Neuronal stem cell (in vitro differentiated cells): ENCODE results near the gene HIBADH.

Experiments used
- DNase-seq: peaks from one replicate; pipeline ENCODE4 v3.0.0-alpha.2; 2013; ENCODE audit warnings: low spot score
- H2AFZ ChIP-seq: one replicate; pipeline ENCODE4 v1.6.1; 2013; ENCODE audit warnings: mild to moderate bottlenecking, low read length, inconsistent platforms
- H2AK5ac ChIP-seq: 2 replicates; pipeline ENCODE4 v1.6.1; 2013; ENCODE audit warnings: low read depth, mild to moderate bottlenecking, inconsistent platforms, low read length, moderate library complexity, mixed read lengths
- H2BK120ac ChIP-seq: 2 replicates; pipeline ENCODE4 v1.6.1; 2013; ENCODE audit warnings: low read depth, mild to moderate bottlenecking, inconsistent platforms, low read length, moderate library complexity, mixed read lengths
- H2BK12ac ChIP-seq: one replicate; pipeline ENCODE4 v1.6.1; 2013; ENCODE audit warnings: low read length, inconsistent platforms
- H2BK15ac ChIP-seq: 2 replicates; pipeline ENCODE4 v1.6.1; 2013; ENCODE audit warnings: mild to moderate bottlenecking, low read length, inconsistent platforms, mixed read lengths
- H2BK5ac ChIP-seq: one replicate; pipeline ENCODE4 v1.6.1; 2013; ENCODE audit warnings: inconsistent platforms, mild to moderate bottlenecking, low read length, moderate library complexity
- H3K14ac ChIP-seq: one replicate; pipeline ENCODE4 v1.6.1; 2013; ENCODE audit warnings: low read length, inconsistent platforms
- H3K18ac ChIP-seq: 2 replicates; pipeline ENCODE4 v1.6.1; 2013; ENCODE audit warnings: low read length, inconsistent platforms
- H3K23ac ChIP-seq: 2 replicates; pipeline ENCODE4 v1.6.1; 2013; ENCODE audit warnings: low read depth, mild to moderate bottlenecking, mixed read lengths, low read length, inconsistent platforms; ENCODE audit not compliant: poor library complexity
- H3K27ac ChIP-seq: replicated peaks from 3 replicates; pipeline ENCODE4 v1.5.1; 2013; ENCODE audit warnings: low read length, inconsistent platforms
- H3K27me3 ChIP-seq, 3 experiments: 2 replicates each; pipeline ENCODE4 v1.6.1; 2013; ENCODE audit warnings: low read length in 3 of 3, mild to moderate bottlenecking in 2 of 3, inconsistent platforms in 1 of 3, low read depth in 1 of 3, mixed read lengths in 1 of 3, moderate library complexity in 1 of 3; ENCODE audit not compliant: control insufficient read depth in 3 of 3, insufficient read depth in 3 of 3
- H3K36me3 ChIP-seq, 2 donors: replicated peaks in 1 of 2; 2 replicates each; pipeline ENCODE4 v1.6.1; 2013; ENCODE audit warnings: low read length in 2 of 2; ENCODE audit not compliant: control insufficient read depth in 2 of 2, insufficient read depth in 2 of 2
- H3K4ac ChIP-seq: 2 replicates; pipeline ENCODE4 v1.6.1; 2013; ENCODE audit warnings: inconsistent platforms, mild to moderate bottlenecking, low read length, moderate library complexity
- H3K4me1 ChIP-seq, 2 donors: 1 replicate in 1 of 2; 2 replicates in 1 of 2; pipeline ENCODE4 v1.6.1; 2013; ENCODE audit warnings: low read length in 2 of 2, low read depth in 1 of 2; ENCODE audit not compliant: control insufficient read depth in 2 of 2, insufficient read depth in 1 of 2
- H3K4me2 ChIP-seq: one replicate; pipeline ENCODE4 v1.6.1; 2013; ENCODE audit warnings: mild to moderate bottlenecking, low read length, inconsistent platforms; ENCODE audit not compliant: insufficient read depth, poor library complexity, severe bottlenecking
- H3K4me3 ChIP-seq, 2 donors: 2 replicates each; pipeline ENCODE4 v1.5.1; 2013; ENCODE audit warnings: low read length in 2 of 2, mild to moderate bottlenecking in 2 of 2, inconsistent platforms in 1 of 2, moderate library complexity in 1 of 2
- H3K79me1 ChIP-seq: one replicate; pipeline ENCODE4 v1.6.1; 2013; ENCODE audit warnings: low read depth, mild to moderate bottlenecking, inconsistent platforms, low read length, moderate library complexity
- H3K9ac ChIP-seq: one replicate; pipeline ENCODE4 v1.6.1; 2013; ENCODE audit warnings: mild to moderate bottlenecking, low read depth, low read length, inconsistent platforms; ENCODE audit not compliant: poor library complexity
- H3K9me3 ChIP-seq, 2 donors: replicated peaks in 1 of 2; 2 replicates each; pipeline versions ENCODE3 to v1.6.1; 2013; ENCODE audit warnings: low read length in 2 of 2, mild to moderate bottlenecking in 2 of 2, inconsistent platforms in 1 of 2, low read depth in 1 of 2, mixed read lengths in 1 of 2, moderate library complexity in 1 of 2; ENCODE audit not compliant: control insufficient read depth in 2 of 2, insufficient read depth in 1 of 2
- H4K8ac ChIP-seq: one replicate; pipeline ENCODE4 v1.6.1; 2013; ENCODE audit warnings: low read depth, mild to moderate bottlenecking, inconsistent platforms, low read length, moderate library complexity
- H4K91ac ChIP-seq: one replicate; pipeline ENCODE4 v1.6.1; 2013; ENCODE audit warnings: low read length, low read depth, mild to moderate bottlenecking, inconsistent platforms; ENCODE audit not compliant: poor library complexity
- WGBS, 2 donors: extraction: QIAGEN DNeasy Blood & Tissue Kit; methylation state at CpG; one replicate each; pipeline ENCODE4 v1.1.7; 2013; ENCODE audit warnings: missing lambda C conversion rate in 2 of 2, mixed read lengths in 1 of 2; ENCODE audit not compliant: insufficient read length in 2 of 2, insufficient replicate concordance in 1 of 2; ENCODE audit errors: extremely low coverage in 2 of 2; 5-methylcytosine and 5-hydroxymethylcytosine counted together

HIBADH gene

DNA sequence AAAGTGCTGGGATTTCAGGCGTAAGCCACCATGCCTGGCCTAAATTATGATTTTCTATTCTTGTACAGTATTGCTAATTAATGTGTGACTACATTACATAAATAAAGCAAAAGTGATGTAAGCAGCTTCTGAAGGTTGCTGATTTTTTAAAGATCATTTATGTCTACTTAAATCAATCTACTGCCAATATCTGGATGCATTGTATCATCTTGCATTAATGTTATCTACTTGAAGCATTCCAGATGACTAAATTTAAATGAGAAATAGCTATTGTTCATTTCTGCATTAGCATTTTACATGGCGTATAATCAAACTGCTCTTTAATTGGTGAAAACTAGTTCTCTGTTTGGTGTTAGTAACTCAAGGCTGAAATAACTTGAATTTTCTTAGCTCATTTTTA lies 37.1 kb upstream of the HIBADH start:
- Histone ChIP-seq H2AK5ac (no peak overlapping the region), H3K23ac (no peak overlapping the region), H2BK120ac (no peak overlapping the region), H3K4ac (no peak overlapping the region), H2BK15ac (no peak overlapping the region), H2BK5ac (no peak overlapping the region), H3K4me2 (no peak overlapping the region), H3K27me3 (peaks cover 0 to 3% (median 0%) of the 10 kb centered on the region in 3 experiments), H4K91ac (no peak overlapping the region), H3K27ac (no peak overlapping the region), H3K18ac (no peak overlapping the region), H3K14ac (no peak overlapping the region), H3K9ac (no peak overlapping the region), H2AFZ (no peak overlapping the region), H3K4me3 (no peak overlapping the region), H2BK12ac (no peak overlapping the region), H3K4me1 (no peaks in the 10 kb centered on the region), H4K8ac (no peak overlapping the region), H3K79me1 (no peaks in the 10 kb centered on the region), H3K36me3 (no peaks in the 10 kb centered on the region), H3K9me3 (no peaks in the 10 kb centered on the region)
- no CpG with 5 or more reads among the region's 2 CpGs for WGBS, 2 donors
- DNase-seq: no peak

DNA sequence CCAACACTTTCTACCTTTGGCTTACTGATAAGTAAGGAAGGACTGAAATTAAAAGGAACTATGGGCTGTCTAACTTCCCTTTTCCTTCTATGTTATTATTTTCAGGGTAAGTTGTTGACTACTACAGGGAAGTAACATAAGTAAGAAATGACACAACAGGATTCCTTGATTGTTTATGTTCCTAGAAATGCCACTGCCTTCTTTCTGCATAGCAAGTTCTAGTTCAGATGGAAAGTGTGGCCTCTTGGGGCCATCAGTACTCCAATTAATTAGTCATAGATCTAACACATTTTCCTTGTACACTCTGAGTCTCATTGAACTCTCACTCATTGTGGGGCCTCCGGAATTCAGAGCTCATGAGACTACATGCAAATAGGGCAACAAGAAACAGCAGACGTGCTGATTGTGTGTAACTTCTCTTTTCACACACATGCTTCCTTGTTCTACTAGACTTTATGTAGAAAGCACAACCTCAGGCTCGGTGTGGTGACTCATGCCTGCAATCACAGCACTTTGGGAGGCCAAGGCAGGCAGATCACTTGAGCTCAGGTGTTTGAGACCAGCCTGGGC lies 35.3 kb upstream of the HIBADH start:
- Histone ChIP-seq H3K79me1 (no peaks in the 10 kb centered on the region), H2BK15ac (no peak overlapping the region), H3K36me3 (no peaks in the 10 kb centered on the region), H3K4ac (no peak overlapping the region), H3K14ac (no peak overlapping the region), H3K27me3 (peaks cover 0 to 3% (median 0%) of the 10 kb centered on the region in 3 experiments), H2AK5ac (no peak overlapping the region), H2AFZ (no peak overlapping the region), H3K23ac (no peak overlapping the region), H3K18ac (no peak overlapping the region), H3K27ac (no peak overlapping the region), H2BK5ac (no peak overlapping the region), H4K91ac (no peak overlapping the region), H2BK120ac (no peak overlapping the region), H3K4me2 (no peak overlapping the region), H3K4me1 (no peaks in the 10 kb centered on the region), H2BK12ac (no peak overlapping the region), H3K4me3 (no peak overlapping the region), H3K9ac (no peak overlapping the region), H4K8ac (no peak overlapping the region), H3K9me3 (no peaks in the 10 kb centered on the region)
- no peak for DNase-seq
- no CpG with 5 or more reads among the region's 3 CpGs for WGBS, 2 donors

DNA sequence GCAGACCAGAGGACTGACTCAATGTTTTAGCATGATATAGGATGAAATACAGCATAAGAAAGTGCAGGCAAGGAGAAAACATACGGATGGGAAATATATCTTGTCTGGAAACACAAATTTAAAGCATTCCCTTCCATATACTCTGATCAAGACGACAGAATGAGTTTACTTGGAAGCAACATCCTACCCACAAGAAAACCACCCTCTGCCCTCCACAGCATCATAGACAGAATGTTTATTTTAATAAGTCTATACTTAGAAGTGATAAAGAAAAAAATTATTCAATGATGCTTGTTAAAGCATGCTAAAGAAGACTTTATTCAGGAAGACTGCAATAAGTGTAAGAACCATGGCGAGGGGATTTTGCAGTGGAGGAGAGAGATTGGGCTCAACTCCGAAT lies 32.4 kb upstream of the HIBADH start:
- Histone ChIP-seq H3K9me3 (no peaks in the 10 kb centered on the region), H3K9ac (no peak overlapping the region), H2AK5ac (no peak overlapping the region), H3K27ac (no peak overlapping the region), H3K4me2 (no peak overlapping the region), H2AFZ (no peak overlapping the region), H3K36me3 (no peaks in the 10 kb centered on the region), H3K27me3 (peaks cover 0 to 3% (median 0%) of the 10 kb centered on the region in 3 experiments), H3K4ac (no peak overlapping the region), H3K23ac (no peak overlapping the region), H2BK15ac (no peak overlapping the region), H3K14ac (no peak overlapping the region), H3K18ac (no peak overlapping the region), H2BK120ac (no peak overlapping the region), H3K4me3 (no peak overlapping the region), H4K8ac (no peak overlapping the region), H3K4me1 (no peaks in the 10 kb centered on the region), H4K91ac (no peak overlapping the region), H2BK12ac (no peak overlapping the region), H3K79me1 (no peaks in the 10 kb centered on the region), H2BK5ac (no peak overlapping the region)
- DNase-seq: no peak
- no CpG with 5 or more reads among the region's 4 CpGs for WGBS, 2 donors

DNA sequence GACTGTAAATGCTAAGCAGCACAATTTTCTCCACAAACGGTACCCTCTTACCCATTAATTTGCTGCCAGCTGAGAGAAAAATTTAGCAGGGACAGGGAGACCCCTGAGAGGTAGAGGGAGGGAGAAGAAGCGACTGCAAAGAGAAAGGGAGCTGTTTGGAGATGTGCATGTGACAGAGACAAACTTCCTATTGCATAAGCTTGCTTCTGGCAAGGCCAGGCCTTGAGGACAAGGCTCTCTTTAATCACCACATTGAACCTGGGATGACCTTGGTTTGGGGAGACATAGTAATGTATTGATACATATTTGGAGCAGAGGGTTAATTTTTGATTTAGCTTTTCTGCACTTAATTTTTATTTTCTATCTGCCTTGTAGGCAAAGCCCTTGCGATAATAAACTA lies 31.1 kb upstream of the HIBADH start:
- H3K4ac ChIP-seq: no peak overlapping the region
- no peak overlapping the region for H4K91ac ChIP-seq
- H4K8ac ChIP-seq: no peak overlapping the region
- H2BK5ac ChIP-seq: no peak overlapping the region
- H2BK12ac ChIP-seq: no peak overlapping the region
- H3K4me1 ChIP-seq: no peaks in the 10 kb centered on the region
- H2BK15ac ChIP-seq: no peak overlapping the region
- no peak for DNase-seq
- whole genome bisulfite sequencing, 2 donors: no CpG with 5 or more reads among the region's 3 CpGs
- no peaks in the 10 kb centered on the region for H3K36me3 ChIP-seq
- H3K27ac ChIP-seq: no peak overlapping the region
- no peak overlapping the region for H3K18ac ChIP-seq
- H2AK5ac ChIP-seq: no peak overlapping the region
- peaks cover 0 to 3% (median 0%) of the 10 kb centered on the region in 3 experiments for H3K27me3 ChIP-seq
- no peaks in the 10 kb centered on the region for H3K79me1 ChIP-seq
- no peaks in the 10 kb centered on the region for H3K9me3 ChIP-seq
- H2BK120ac ChIP-seq: no peak overlapping the region
- no peak overlapping the region for H3K14ac ChIP-seq
- no peak overlapping the region for H3K4me2 ChIP-seq
- H3K4me3 ChIP-seq: no peak overlapping the region
- no peak overlapping the region for H3K23ac ChIP-seq
- H2AFZ ChIP-seq: no peak overlapping the region
- no peak overlapping the region for H3K9ac ChIP-seq
